Neural progenitor cell (in vitro differentiated cells): Measurements from ENCODE around the gene SLC4A9. TPM values are rescaled to one million over a fixed set of nuclear protein-coding genes. Genes with fewer than 3 reads are reported as not detected.

Source experiments
- DNase-seq: peaks from one replicate; pipeline ENCODE4 v3.0.0-alpha.2; 2016; ENCODE audit warnings: low spot score
- H2AFZ ChIP-seq: fragments of 200-600 bp; sonication (generic); replicated peaks from 2 replicates; pipeline ENCODE4 v1.6.1; 2016; ENCODE audit warnings: antibody characterized with exemption
- H3F3A ChIP-seq: fragments of 200-600 bp; sonication (generic); 2 replicates; pipeline ENCODE4 v1.6.1; 2016; ENCODE audit warnings: antibody characterized with exemption, low read depth
- H3K27ac ChIP-seq: fragments of 200-600 bp; sonication (generic); 2 replicates; pipeline ENCODE4 v1.5.1; 2016; ENCODE audit warnings: mild to moderate bottlenecking
- H3K27me3 ChIP-seq: fragments of 200-600 bp; sonication (generic); 2 replicates; pipeline ENCODE4 v1.6.1; 2016; ENCODE audit warnings: mild to moderate bottlenecking, moderate library complexity
- H3K36me3 ChIP-seq: fragments of 200-600 bp; sonication (generic); 2 replicates; pipeline ENCODE4 v1.5.1; 2016
- H3K4me1 ChIP-seq: fragments of 200-600 bp; sonication (generic); 2 replicates; pipeline ENCODE4 v1.6.1; 2016; ENCODE audit warnings: mixed run types
- H3K4me2 ChIP-seq: fragments of 200-600 bp; sonication (generic); 2 replicates; pipeline ENCODE4 v1.6.1; 2016
- H3K4me3 ChIP-seq: fragments of 200-600 bp; sonication (generic); 2 replicates; pipeline ENCODE4 v1.5.1; 2016
- H3K79me2 ChIP-seq: fragments of 200-600 bp; sonication (generic); 2 replicates; pipeline ENCODE4 v1.6.1; 2016; ENCODE audit warnings: low read depth
- H3K9ac ChIP-seq: fragments of 200-600 bp; sonication (generic); 2 replicates; pipeline ENCODE4 v1.6.1; 2016
- H3K9me3 ChIP-seq: fragments of 200-600 bp; sonication (generic); 2 replicates; pipeline ENCODE4 v1.5.1; 2016; ENCODE audit warnings: low read depth
- H4K20me1 ChIP-seq: fragments of 200-600 bp; sonication (generic); 2 replicates; pipeline ENCODE4 v1.6.1; 2016; ENCODE audit warnings: low read depth
- H3K27ac Mint-ChIP-seq: 3 replicates; pipeline ENCODE4 v1.8.0; 2021; ENCODE audit warnings: mixed read lengths
- H3K27me3 Mint-ChIP-seq: 2 replicates; pipeline ENCODE4 v1.8.0; 2022; ENCODE audit warnings: low read depth, mild to moderate bottlenecking, inconsistent platforms, moderate library complexity, mixed read lengths; ENCODE audit not compliant: insufficient read depth
- H3K36me3 Mint-ChIP-seq: 3 replicates; pipeline ENCODE4 v1.8.0; 2021; ENCODE audit warnings: mixed read lengths
- H3K4me1 Mint-ChIP-seq: 3 replicates; pipeline ENCODE4 v1.8.0; 2021; ENCODE audit warnings: mixed read lengths
- H3K4me3 Mint-ChIP-seq: 3 replicates; pipeline ENCODE4 v1.8.0; 2021; ENCODE audit warnings: mild to moderate bottlenecking, moderate library complexity, mixed read lengths
- H3K9me3 Mint-ChIP-seq: 3 replicates; pipeline ENCODE4 v1.8.0; 2020; ENCODE audit warnings: mixed read lengths
- CTCF ChIP-seq: fragments of 200-600 bp; sonication (generic); IDR thresholded peaks from 2 replicates; pipeline ENCODE4 v1.5.1; 2017; ENCODE audit warnings: antibody characterized with exemption, mild to moderate bottlenecking
- EZH2 ChIP-seq: fragments of 200-600 bp; sonication (generic); IDR thresholded peaks from 2 replicates; pipeline ENCODE4 v1.6.1; 2017; ENCODE audit warnings: antibody characterized with exemption, mild to moderate bottlenecking, moderate library complexity
- EZH2phosphoT487 ChIP-seq: fragments of 200-600 bp; sonication (generic); IDR thresholded peaks from 2 replicates; pipeline ENCODE4 v1.6.1; 2017; ENCODE audit warnings: antibody characterized with exemption
- total RNA-seq: library from RNA; depleted of rRNA; stranded (reverse); fragments of >200 nt; gene quantifications from 2 replicates; pipeline ENCODE4 v1.2.3, GENCODE V29; 2015; ENCODE audit warnings: low replicate concordance

SLC4A9 gene
- total RNA-seq, 1 donor from 2014 or later, result not detected

- H3K4me2 ChIP-seq, result no peak overlapping the region
- H3K4me3 Mint-ChIP-seq, result no peak overlapping the region
These were observed 8.2 kb upstream of the SLC4A9 start for GRCh38 chr5:140351609-140352334.

GRCh38 chr5:140355546-140355945 lies 4.4 kb upstream of the SLC4A9 start:
- Histone ChIP-seq H3K4me2 (no peak overlapping the region), H3K4me1 (peaks cover 16% of the 10 kb centered on the region), H3K36me3 (no peaks in the 10 kb centered on the region), H4K20me1 (no peaks in the 10 kb centered on the region), H3K9ac (no peak overlapping the region), H3K79me2 (no peaks in the 10 kb centered on the region), H3K4me3 (no peak overlapping the region), H3F3A (peaks cover 11% of the 10 kb centered on the region), H3K27ac (no peak overlapping the region), H2AFZ (no peak overlapping the region), H3K9me3 (no peaks in the 10 kb centered on the region), H3K27me3 (no peaks in the 10 kb centered on the region)
- DNase-seq, result no peak
- TF ChIP-seq CTCF, result no peak
- no peak for TF ChIP-seq EZH2
- no peak for TF ChIP-seq EZH2phosphoT487
- H3K4me1 Mint-ChIP-seq, result peaks cover 13% of the 10 kb centered on the region
- H3K36me3 Mint-ChIP-seq, result no peaks in the 10 kb centered on the region
- no peak overlapping the region for H3K27ac Mint-ChIP-seq
- H3K27me3 Mint-ChIP-seq, result peaks cover 5% of the 10 kb centered on the region
- no peaks in the 10 kb centered on the region for H3K9me3 Mint-ChIP-seq
- no peak overlapping the region for H3K4me3 Mint-ChIP-seq

More at GRCh38 chr5:140351609-140352334, 8.2 kb upstream of the SLC4A9 start:
- Mint-ChIP-seq H3K27ac (no peak overlapping the region), H3K4me1 (peaks cover 4% of the 10 kb centered on the region), H3K27me3 (peaks cover 5% of the 10 kb centered on the region), H3K36me3 (no peaks in the 10 kb centered on the region), H3K9me3 (no peaks in the 10 kb centered on the region)
- no peaks in the 10 kb centered on the region for H3K9me3 ChIP-seq
- H3F3A ChIP-seq, result peaks cover 10% of the 10 kb centered on the region
- H3K36me3 ChIP-seq, result no peaks in the 10 kb centered on the region
- peak; percentile 83 for DNase-seq
- H3K27ac ChIP-seq, result no peak overlapping the region
- H3K4me3 ChIP-seq, result no peak overlapping the region
- H3K4me1 ChIP-seq, result no peaks in the 10 kb centered on the region
- no peak overlapping the region for H3K9ac ChIP-seq
- H3K27me3 ChIP-seq, result peaks cover 3% of the 10 kb centered on the region
- no peak overlapping the region for H2AFZ ChIP-seq
- peak; percentile 91 for TF ChIP-seq CTCF
- TF ChIP-seq EZH2phosphoT487, result no peak
- TF ChIP-seq EZH2, result no peak
- H3K79me2 ChIP-seq, result no peaks in the 10 kb centered on the region
- no peaks in the 10 kb centered on the region for H4K20me1 ChIP-seq

GRCh38 chr5:140356853-140357725 lies 2.9 kb upstream of the SLC4A9 start:
- H3F3A ChIP-seq, result peaks cover 11% of the 10 kb centered on the region
- no peaks in the 10 kb centered on the region for H3K36me3 Mint-ChIP-seq
- H3K27ac Mint-ChIP-seq, result no peak overlapping the region
- peak overlapping the region; percentile 69 for H3K4me3 Mint-ChIP-seq
- H3K4me3 ChIP-seq, result no peak overlapping the region
- H3K9me3 ChIP-seq, result no peaks in the 10 kb centered on the region
- H4K20me1 ChIP-seq, result no peaks in the 10 kb centered on the region
- no peak overlapping the region for H3K9ac ChIP-seq
- no peaks in the 10 kb centered on the region for H3K79me2 ChIP-seq
- H3K27ac ChIP-seq, result no peak overlapping the region
- H3K36me3 ChIP-seq, result no peaks in the 10 kb centered on the region
- no peak overlapping the region for H3K4me2 ChIP-seq
- TF ChIP-seq EZH2, result no peak
- H3K27me3 ChIP-seq, result no peaks in the 10 kb centered on the region
- H3K9me3 Mint-ChIP-seq, result no peaks in the 10 kb centered on the region
- H2AFZ ChIP-seq, result peak overlapping the region; percentile 78
- DNase-seq, result no peak
- peaks cover 10% of the 10 kb centered on the region for H3K4me1 Mint-ChIP-seq
- H3K4me1 ChIP-seq, result peaks cover 16% of the 10 kb centered on the region
- H3K27me3 Mint-ChIP-seq, result peaks cover 5% of the 10 kb centered on the region
